C4-2B (cell line): Measurements from ENCODE around the gene CFAP299.

Experiments used
- CTCF ChIP-seq: fragments of 450-650 bp; conservative IDR thresholded peaks from 2 replicates; pipeline ENCODE4 v1.5.1; 2017; ENCODE audit warnings: mild to moderate bottlenecking
- ZFX ChIP-seq: fragments of 450-650 bp; IDR thresholded peaks from 2 replicates; pipeline ENCODE4 v1.6.1; 2017

GRCh38 chr4:80446248-80446647 lies 110.7 kb downstream of the CFAP299 start:
- no peak for TF ChIP-seq CTCF
- no peak for TF ChIP-seq ZFX
